Retinal pigment epithelial cell (primary cell): ENCODE measurements around the gene DAPK2.
A peak's percentile ranks its signal among the peaks of the same experiment; 100 is the strongest.

Source experiments
- DNase-seq: peaks from one replicate; pipeline ENCODE4 v3.0.0-alpha.2; 2010; ENCODE audit warnings: low read depth
- H3K4me3 ChIP-seq: 2 replicates; pipeline ENCODE4 v1.5.1; 2011; ENCODE audit warnings: mild to moderate bottlenecking, low read length, control low read depth, moderate library complexity
- CTCF ChIP-seq: conservative IDR thresholded peaks from 2 replicates; pipeline ENCODE4 v1.5.1; 2011; ENCODE audit warnings: low read depth, low read length, control low read depth, inconsistent platforms

DAPK2 gene

GRCh38 chr15:63947228-63947627 is 99.1 kb downstream of the DAPK2 start:
- no peak for TF ChIP-seq CTCF
- H3K4me3 ChIP-seq, result no peak overlapping the region
- DNase-seq, result no peak

GRCh38 chr15:63946524-63947065 is 99.7 kb downstream of the DAPK2 start:
- no peak for DNase-seq
- TF ChIP-seq CTCF, result no peak

GRCh38 chr15:63945838-63946298 is 100.4 kb downstream of the DAPK2 start:
- H3K4me3 ChIP-seq, result no peak overlapping the region
- DNase-seq, result no peak

More at GRCh38 chr15:63946524-63947065, 99.7 kb downstream of the DAPK2 start:
- no peak overlapping the region for H3K4me3 ChIP-seq

GRCh38 chr15:63945007-63945788 is 101.1 kb downstream of the DAPK2 start:
- H3K4me3 ChIP-seq, result no peak overlapping the region
- no peak for DNase-seq
- peak; percentile 100 for TF ChIP-seq CTCF

More at GRCh38 chr15:63945838-63946298, 100.4 kb downstream of the DAPK2 start:
- TF ChIP-seq CTCF, result no peak

GRCh38 chr15:63944681-63944955 is 101.7 kb downstream of the DAPK2 start:
- no peak for TF ChIP-seq CTCF
- DNase-seq, result no peak
- H3K4me3 ChIP-seq, result no peak overlapping the region

GRCh38 chr15:63943829-63944680 is 102.2 kb downstream of the DAPK2 start:
- no peak for DNase-seq
- no peak for TF ChIP-seq CTCF
- no peak overlapping the region for H3K4me3 ChIP-seq
